IMR-90 (cell line): ENCODE results near the gene HMOX1. TPM values are rescaled to one million over a fixed set of nuclear protein-coding genes. Genes with fewer than 3 reads are reported as not detected.
A peak's percentile ranks its signal among the peaks of the same experiment; 100 is the strongest.

ENCODE experiments used
- ATAC-seq: fragments of 200-7000 bp; cut with Tn5 transposase; 2 replicates; pipeline ENCODE4 v1.9.1; 2020; ENCODE audit warnings: low read depth, mild to moderate bottlenecking, moderate library complexity
- BruUV-seq: library from RNA; stranded (reverse); fragments of 400-500 nt; replicated peaks from 2 replicates; lab custom pipeline; 2021; lab: Mats Ljungman, UMichigan
- CTCF ChIA-PET: fragments of 300-600 bp; formaldehyde crosslinking; extraction: SDS; loops from one replicate; lab custom pipeline; 2021; ENCODE audit warnings: antibody characterized with exemption; lab: Yijun Ruan, JAX
- POLR2A ChIA-PET: fragments of 300-600 bp; sonication (Branson Sonifier 250); formaldehyde crosslinking; loops from one replicate; lab custom pipeline; 2022; ENCODE audit warnings: antibody characterized with exemption; ENCODE audit not compliant: unreplicated experiment; lab: Charles Lee
- DNase-seq: peaks from one replicate; pipeline ENCODE4 v3.0.0; 2013
- H2AFZ ChIP-seq: replicated peaks from 2 replicates; pipeline ENCODE3; 2013; ENCODE audit warnings: low read length, mild to moderate bottlenecking; ENCODE audit not compliant: poor library complexity
- H2AK5ac ChIP-seq: 2 replicates; pipeline ENCODE4 v1.6.1; 2013; ENCODE audit warnings: low read depth, low read length, inconsistent platforms
- H2AK9ac ChIP-seq: replicated peaks from 2 replicates; pipeline ENCODE3; 2013; ENCODE audit warnings: mild to moderate bottlenecking, low read depth, low read length, moderate library complexity; ENCODE audit not compliant: poor library complexity
- H2BK120ac ChIP-seq: 2 replicates; pipeline ENCODE4 v1.6.1; 2013; ENCODE audit warnings: low read depth, low read length, inconsistent platforms
- H2BK15ac ChIP-seq: 3 replicates; pipeline ENCODE4 v1.6.1; 2013; ENCODE audit warnings: low read depth, low read length, inconsistent platforms
- H2BK20ac ChIP-seq: 2 replicates; pipeline ENCODE4 v1.6.1; 2013; ENCODE audit warnings: low read depth, mild to moderate bottlenecking, inconsistent platforms, low read length, moderate library complexity
- H2BK5ac ChIP-seq: 2 replicates; pipeline ENCODE4 v1.6.1; 2013; ENCODE audit warnings: mild to moderate bottlenecking, low read depth, low read length, inconsistent platforms; ENCODE audit not compliant: poor library complexity, severe bottlenecking
- H3K14ac ChIP-seq: replicated peaks from 2 replicates; pipeline ENCODE4 v1.6.1; 2013; ENCODE audit warnings: low read depth, low read length, inconsistent platforms
- H3K18ac ChIP-seq: 2 replicates; pipeline ENCODE4 v1.6.1; 2013; ENCODE audit warnings: low read depth, low read length, control low read depth
- H3K23ac ChIP-seq: 2 replicates; pipeline ENCODE4 v1.6.1; 2013; ENCODE audit warnings: low read depth, low read length, inconsistent platforms
- H3K27ac ChIP-seq: 2 replicates; pipeline ENCODE4 v1.5.1; 2013; ENCODE audit warnings: mild to moderate bottlenecking, control low read depth, low read length; ENCODE audit not compliant: insufficient read depth
- H3K27me3 ChIP-seq: 2 replicates; pipeline ENCODE4 v1.6.1; 2013; ENCODE audit warnings: low read length; ENCODE audit not compliant: control insufficient read depth, insufficient read depth
- H3K36me3 ChIP-seq: 2 replicates; pipeline ENCODE4 v1.6.1; 2013; ENCODE audit warnings: low read length, mixed read lengths; ENCODE audit not compliant: control insufficient read depth, insufficient read depth
- H3K4ac ChIP-seq: 2 replicates; pipeline ENCODE4 v1.6.1; 2013; ENCODE audit warnings: low read depth, low read length, inconsistent platforms
- H3K4me1 ChIP-seq: 2 replicates; pipeline ENCODE4 v1.6.1; 2013; ENCODE audit warnings: low read length, mixed read lengths; ENCODE audit not compliant: control insufficient read depth, insufficient read depth
- H3K4me2 ChIP-seq: 2 replicates; pipeline ENCODE4 v1.6.1; 2013; ENCODE audit warnings: low read depth, mild to moderate bottlenecking, control low read depth, low read length, moderate library complexity
- H3K4me3 ChIP-seq: 2 replicates; pipeline ENCODE4 v1.5.1; 2013; ENCODE audit warnings: low read depth, mild to moderate bottlenecking, control low read depth, low read length, moderate library complexity; ENCODE audit not compliant: insufficient read depth
- H3K56ac ChIP-seq: 2 replicates; pipeline ENCODE4 v1.6.1; 2013; ENCODE audit warnings: low read length, inconsistent platforms; ENCODE audit not compliant: insufficient read depth; ENCODE audit errors: extremely low read depth
- H3K79me1 ChIP-seq, 2 experiments: 2 replicates each; pipeline ENCODE4 v1.6.1; 2013; ENCODE audit warnings: low read length in 2 of 2, inconsistent platforms in 1 of 2, low read depth in 1 of 2
- H3K9ac ChIP-seq: 2 replicates; pipeline ENCODE4 v1.6.1; 2013; ENCODE audit warnings: low read depth, low read length, control low read depth
- H3K9me1 ChIP-seq: 2 replicates; pipeline ENCODE4 v1.6.1; 2013; ENCODE audit warnings: low read length, inconsistent platforms; ENCODE audit not compliant: insufficient read depth
- H3K9me3 ChIP-seq: 2 replicates; pipeline ENCODE4 v1.6.1; 2013; ENCODE audit warnings: low read length; ENCODE audit not compliant: control insufficient read depth, insufficient read depth
- H4K20me1 ChIP-seq: 2 replicates; pipeline ENCODE4 v1.6.1; 2013; ENCODE audit warnings: low read length, inconsistent platforms; ENCODE audit not compliant: insufficient read depth
- H4K5ac ChIP-seq: 2 replicates; pipeline ENCODE4 v1.6.1; 2013; ENCODE audit warnings: mild to moderate bottlenecking, low read depth, low read length, control low read depth
- H4K8ac ChIP-seq, 2 experiments: 2 replicates each; pipeline ENCODE4 v1.6.1; 2013; ENCODE audit warnings: low read depth in 2 of 2, low read length in 2 of 2, control low read depth in 1 of 2, inconsistent platforms in 1 of 2
- H4K91ac ChIP-seq: 2 replicates; pipeline ENCODE4 v1.6.1; 2013; ENCODE audit warnings: low read depth, low read length, inconsistent platforms; ENCODE audit not compliant: insufficient read depth
- BHLHE40 ChIP-seq: fragments of 150-350 bp; IDR thresholded peaks from 2 replicates; pipeline ENCODE4 v1.6.1; 2016; ENCODE audit warnings: mild to moderate bottlenecking, low read depth, low read length
- CEBPB ChIP-seq: IDR thresholded peaks from 2 replicates; pipeline ENCODE4 v1.6.1; 2012; ENCODE audit warnings: low read depth, low read length, improper control_type of control experiment
- CHD1 ChIP-seq: IDR thresholded peaks from 2 replicates; pipeline ENCODE4 v1.6.1; 2012; ENCODE audit warnings: low read depth, low read length, improper control_type of control experiment
- CTCF ChIP-seq: conservative IDR thresholded peaks from 2 replicates; pipeline ENCODE4 v1.5.1; 2012; ENCODE audit warnings: mild to moderate bottlenecking, low read depth, low read length, improper control_type of control experiment
- ELK1 ChIP-seq: fragments of 150-350 bp; IDR thresholded peaks from 2 replicates; pipeline ENCODE4 v1.6.1; 2016; ENCODE audit warnings: low read depth, mild to moderate bottlenecking, low read length, moderate library complexity, borderline replicate concordance
- MAZ ChIP-seq: IDR thresholded peaks from 2 replicates; pipeline ENCODE4 v1.6.1; 2012; ENCODE audit warnings: low read depth, mild to moderate bottlenecking, low read length, improper control_type of control experiment, moderate library complexity, borderline replicate concordance
- MXI1 ChIP-seq: IDR thresholded peaks from 2 replicates; pipeline ENCODE4 v1.6.1; 2012; ENCODE audit warnings: low read depth, mild to moderate bottlenecking, low read length, moderate library complexity, borderline replicate concordance
- NFE2L2 ChIP-seq: fragments of 150-350 bp; IDR thresholded peaks from 2 replicates; pipeline ENCODE4 v1.6.1; 2016; ENCODE audit warnings: low read depth, mild to moderate bottlenecking, low read length
- POLR2A ChIP-seq: IDR thresholded peaks from 2 replicates; pipeline ENCODE4 v1.6.1; 2012; ENCODE audit warnings: mild to moderate bottlenecking, low read depth, low read length
- RAD21 ChIP-seq: IDR thresholded peaks from 2 replicates; pipeline ENCODE4 v1.6.1; 2012; ENCODE audit warnings: low read length, improper control_type of control experiment
- SMC3 ChIP-seq: fragments of 150-350 bp; IDR thresholded peaks from 2 replicates; pipeline ENCODE4 v1.6.1; 2016; ENCODE audit warnings: low read depth, mild to moderate bottlenecking, antibody characterized with exemption, low read length, moderate library complexity
- USF2 ChIP-seq: fragments of 150-350 bp; IDR thresholded peaks from 2 replicates; pipeline ENCODE4 v1.6.1; 2017; ENCODE audit warnings: mild to moderate bottlenecking, antibody characterized with exemption, low read length, low read depth
- WGBS, 2 experiments: methylation state at CpG; one replicate each; pipeline versions ENCODE4 v1.1.5 to v1.1.7; 2013; ENCODE audit warnings: missing lambda C conversion rate in 2 of 2; ENCODE audit not compliant: insufficient read length in 1 of 2; ENCODE audit errors: extremely low coverage in 2 of 2; 5-methylcytosine and 5-hydroxymethylcytosine counted together
- dilution Hi-C: fragments of 300-500 bp; cut with HindIII; formaldehyde crosslinking; loops from one replicate; pipeline ENCODE4 v1.14.3; 2018; ENCODE audit warnings: low sequenced_read_pairs; ENCODE audit not compliant: unreplicated experiment
- in situ Hi-C: fragments of 300-500 bp; cut with MboI; formaldehyde crosslinking; loops from 3 replicates; pipeline ENCODE4 v1.14.3; 2019; ENCODE audit warnings: low sequenced_read_pairs, inconsistent platforms, mixed read lengths
- intact Hi-C: fragments of 100-400 bp; cut with micrococcal nuclease; formaldehyde crosslinking; loops from 2 replicates; pipeline ENCODE4 v1.10.0; 2022
- polyA plus RNA-seq, 3 experiments: library from polyadenylated mRNA; depleted of rRNA; stranded (reverse); fragments of >200 nt; gene quantifications; 2 replicates each; pipeline ENCODE4 v1.2.3, GENCODE V29; 2012; ENCODE audit warnings: low replicate concordance in 1 of 3
- total RNA-seq: library from RNA; depleted of rRNA; stranded (reverse); fragments of >200 nt; gene quantifications from 2 replicates; pipeline ENCODE4 v1.2.3, GENCODE V29; 2012

Gene HMOX1
- total and polyA plus RNA-seq, 2 of the 4 experiments (the other 2 are of a cell fraction) = 23.1 to 50.5 TPM

- Histone ChIP-seq H2AK9ac (no peak overlapping the region), H3K4me1 (no peaks in the 10 kb centered on the region), H3K4ac (no peak overlapping the region), H3K9me3 (no peaks in the 10 kb centered on the region), H3K27ac (no peak overlapping the region), H2AFZ (peak overlapping the region; percentile 8), H3K27me3 (no peaks in the 10 kb centered on the region), H4K20me1 (no peaks in the 10 kb centered on the region), H3K4me2 (no peak overlapping the region), H2BK15ac (no peak overlapping the region), H3K14ac (no peak overlapping the region), H3K9ac (no peak overlapping the region), H4K91ac (no peak overlapping the region), H2BK5ac (no peak overlapping the region), H2AK5ac (no peak overlapping the region), H3K18ac (no peak overlapping the region), H2BK120ac (no peak overlapping the region), H3K36me3 (peaks cover 41% of the 10 kb centered on the region), H3K79me1 (peaks cover 0 to 10% of the 10 kb centered on the region in 2 experiments; a peak in 1 of 4 replicates), H3K9me1 (no peaks in the 10 kb centered on the region), H2BK20ac (no peak overlapping the region), H4K5ac (no peak overlapping the region), H3K56ac (no peak overlapping the region), H3K23ac (no peak overlapping the region), H4K8ac (no peak overlapping the region), H3K4me3 (no peak overlapping the region)
- CTCF ChIA-PET = no interaction called here
- intact Hi-C loops = no loop called here
- TF ChIP-seq POLR2A = no peak
- no peak for TF ChIP-seq CEBPB
- TF ChIP-seq BHLHE40 = no peak
- no peak for TF ChIP-seq SMC3
- TF ChIP-seq MXI1 = no peak
- no peak for TF ChIP-seq CTCF
- no peak for TF ChIP-seq CHD1
- no peak for TF ChIP-seq USF2
- no peak for TF ChIP-seq ELK1
- TF ChIP-seq NFE2L2 = no peak
- no peak for TF ChIP-seq RAD21
- TF ChIP-seq MAZ = no peak
- DNase-seq (no peak), ATAC-seq (no peak)
- 96% methylated on average over 5 of the region's 16 CpGs; no CpG with 5 or more reads in 1 of the 2 experiments for WGBS, 2 experiments
- in situ Hi-C loops = no loop called here
- TSS peak; percentile 85 for BruUV-seq
- POLR2A ChIA-PET = no interaction called here
- dilution Hi-C loops = no loop called here
These were observed 12.5 kb downstream of the HMOX1 start for GRCh38 chr22:35393116-35394010.
